NCI-H69 (cell line): ENCODE measurements around the gene MID1IP1.

Experiments used
- DNase-seq: peaks from one replicate; lab custom pipeline; 2025; lab: John Stamatoyannopoulos, UW

MID1IP1 gene

DNA sequence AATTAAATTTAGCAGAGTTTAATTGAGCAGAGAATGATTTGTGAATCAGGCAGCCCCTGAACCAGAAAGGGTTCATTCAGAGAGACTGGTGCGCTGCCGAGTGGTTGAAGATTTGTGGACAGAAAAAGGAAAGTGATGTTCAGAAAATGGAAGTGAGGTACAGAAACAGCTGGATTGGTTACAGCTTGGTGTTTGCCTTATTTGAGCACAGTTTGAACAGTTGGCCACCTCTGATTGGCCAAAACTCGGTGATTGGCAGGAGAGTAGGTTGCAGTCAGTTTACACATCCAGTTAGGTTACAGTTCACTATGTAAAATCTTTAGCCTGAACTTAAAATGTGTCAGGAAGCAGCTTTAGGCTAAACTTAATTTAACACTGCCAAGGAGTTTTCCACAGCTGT, 14.9 kb downstream of the MID1IP1 start:
- no peak for DNase-seq

DNA sequence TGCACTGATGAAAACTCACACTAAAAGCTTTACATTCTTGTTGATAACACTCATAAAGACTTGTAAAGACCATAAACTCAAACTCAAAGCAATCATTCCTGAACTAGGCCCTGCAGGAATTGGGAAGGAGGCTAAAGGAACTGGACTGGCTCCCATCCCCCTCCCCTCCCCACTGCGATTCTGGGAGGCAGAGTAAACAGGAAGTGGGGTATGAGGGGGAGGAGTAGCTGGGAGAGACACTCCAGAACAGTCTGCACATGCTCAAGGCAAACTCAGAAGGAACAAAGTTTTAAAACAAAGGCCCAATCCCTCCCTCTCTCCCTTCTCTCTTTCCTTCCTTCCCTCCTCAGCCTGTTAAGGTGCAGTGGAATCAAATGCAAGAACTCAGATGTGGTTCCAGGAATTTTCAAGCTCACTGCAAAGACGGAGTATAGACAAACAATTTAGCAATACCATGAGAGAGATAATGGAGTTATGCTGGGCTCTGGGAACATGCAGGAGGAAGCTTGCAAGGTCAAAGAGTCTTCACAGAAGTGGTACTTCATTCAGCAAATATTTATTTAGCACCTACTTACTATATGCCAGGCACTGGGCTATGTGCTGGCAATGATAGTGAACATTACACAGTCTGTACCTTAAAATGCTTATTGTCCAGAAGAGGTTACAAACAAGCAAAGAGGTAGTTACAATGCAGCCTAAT, 15.9 kb downstream of the MID1IP1 start:
- DNase-seq: peak; percentile 55

DNA sequence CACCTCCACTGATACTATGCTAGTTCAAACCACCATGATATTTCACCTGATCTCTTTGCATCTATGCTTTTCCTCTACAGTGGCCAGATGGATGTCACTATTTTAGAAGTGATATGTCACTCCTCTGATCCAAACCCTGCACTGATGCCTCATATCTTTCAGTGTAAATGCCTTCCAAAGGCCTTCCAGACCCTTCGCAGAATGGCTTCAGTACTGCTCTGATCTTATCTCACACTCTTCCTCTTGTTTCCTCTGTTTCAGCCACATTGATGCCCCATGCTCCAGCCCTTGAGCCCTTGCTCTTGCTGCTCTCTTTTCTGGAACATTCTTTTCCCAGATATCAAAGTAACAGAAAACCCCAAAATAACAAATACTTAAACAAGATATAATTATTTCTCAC, 17.9 kb downstream of the MID1IP1 start:
- DNase-seq: no peak

DNA sequence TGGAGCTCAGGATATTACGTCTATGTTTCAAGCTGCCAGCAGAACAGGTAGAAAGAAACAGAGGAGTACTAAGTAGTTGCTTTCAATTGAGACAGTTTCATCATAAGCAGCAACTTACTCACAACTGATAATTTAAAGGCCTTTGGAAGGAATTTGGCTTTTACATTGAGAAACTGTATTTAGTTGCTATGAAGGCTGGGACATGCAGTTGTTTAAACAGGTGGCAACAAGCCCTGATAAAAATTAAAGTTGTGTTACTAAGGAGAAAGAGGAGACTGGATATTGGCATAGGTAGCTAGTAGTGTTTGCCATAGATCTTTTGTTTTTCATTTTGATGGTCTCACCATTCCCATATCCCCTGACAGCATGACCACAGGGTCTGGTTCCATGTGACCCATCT, 18.4 kb downstream of the MID1IP1 start:
- no peak for DNase-seq

DNA sequence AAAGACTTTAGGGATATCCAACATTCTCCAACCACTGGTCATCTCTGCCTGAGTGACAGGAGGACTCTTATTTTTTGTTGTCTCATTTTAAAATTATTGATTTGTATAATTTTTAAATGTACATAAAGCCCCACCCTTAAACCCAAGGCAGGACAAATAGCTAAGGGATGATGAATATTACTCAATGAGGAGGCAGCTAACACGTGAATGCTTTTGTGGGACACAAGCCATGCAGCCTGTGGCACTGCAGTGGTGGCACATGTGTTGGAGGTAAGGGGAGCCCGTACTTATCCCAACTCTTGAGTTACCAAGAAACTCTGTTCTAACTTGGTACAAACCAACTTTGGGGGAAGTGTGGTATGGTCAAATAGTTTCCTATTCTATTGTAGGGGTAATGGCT, 19.5 kb downstream of the MID1IP1 start:
- no peak for DNase-seq

DNA sequence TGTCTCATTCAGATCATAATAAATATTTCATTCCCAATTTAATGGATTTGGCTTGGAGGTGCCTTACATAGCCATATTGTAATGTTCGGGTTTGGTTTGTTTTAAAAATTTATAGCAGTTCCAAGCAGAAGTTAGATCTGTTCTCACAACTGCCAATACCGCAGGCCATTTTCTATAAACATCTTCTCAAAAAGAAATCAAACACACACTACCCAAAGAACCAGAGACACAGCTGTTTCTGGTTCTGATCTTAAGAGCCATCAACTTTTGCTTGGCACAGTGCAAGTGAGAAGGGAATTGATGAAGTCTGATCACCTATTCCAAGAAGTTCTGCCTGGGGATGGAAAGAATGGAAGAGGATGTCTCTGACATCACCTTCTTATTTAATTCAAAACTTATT, 22.9 kb downstream of the MID1IP1 start:
- no peak for DNase-seq

DNA sequence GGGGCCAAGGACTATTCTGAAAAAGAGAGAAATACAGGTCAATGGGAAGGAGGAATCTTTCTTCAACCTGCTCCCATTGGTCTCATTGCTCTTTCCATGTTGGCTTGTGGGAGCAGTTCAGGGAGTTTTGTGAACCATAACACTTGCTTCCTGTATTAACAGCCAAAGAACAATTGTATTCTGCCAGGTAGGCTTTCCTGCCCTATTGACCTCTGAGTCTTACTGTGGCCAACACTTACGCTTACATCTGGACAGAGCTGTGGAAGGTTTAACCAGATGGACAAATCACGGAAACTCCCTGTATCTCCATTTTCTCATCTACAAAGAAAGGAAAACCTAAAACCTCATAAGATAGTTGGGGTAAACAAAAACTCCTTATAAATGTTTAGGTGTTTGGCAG, 30.7 kb downstream of the MID1IP1 start:
- no peak for DNase-seq

DNA sequence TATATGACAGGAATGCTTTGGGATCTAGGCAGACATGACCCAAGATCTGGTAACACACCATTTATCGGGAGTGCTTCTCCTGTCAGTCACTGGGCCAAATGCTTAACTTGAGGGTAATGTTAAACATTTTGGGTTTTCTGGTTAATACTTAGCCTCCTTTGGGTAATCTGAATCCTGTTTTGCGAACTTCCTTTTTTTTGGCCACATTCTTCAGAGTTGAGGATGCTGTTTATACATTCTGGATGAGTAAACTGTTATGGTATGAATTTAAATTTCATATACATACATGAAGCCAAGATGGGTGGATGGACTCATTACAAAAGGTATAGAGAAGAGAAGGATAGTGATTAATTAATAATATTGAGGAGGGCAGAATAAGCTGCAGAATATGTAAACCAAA, 36.1 kb downstream of the MID1IP1 start:
- no peak for DNase-seq

DNA sequence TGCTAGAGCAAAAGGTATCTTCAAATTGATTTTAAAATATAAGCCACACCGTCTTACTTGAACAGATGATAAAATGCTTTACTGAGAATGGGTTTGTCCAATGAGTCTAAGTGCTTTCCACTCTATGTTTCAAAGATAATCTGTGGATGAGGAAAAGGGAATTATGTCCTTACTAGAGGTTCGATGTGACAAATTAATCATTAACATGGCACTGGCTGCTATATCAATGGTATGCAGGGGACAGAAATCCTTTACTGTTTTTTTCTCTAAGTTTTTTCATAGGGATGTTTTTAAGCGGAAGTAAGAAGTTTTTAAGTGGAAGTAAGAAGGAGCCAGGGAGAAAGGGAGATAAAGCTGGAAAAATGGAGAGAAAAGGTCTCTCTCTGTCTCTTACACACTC, 38.0 kb downstream of the MID1IP1 start:
- no peak for DNase-seq

DNA sequence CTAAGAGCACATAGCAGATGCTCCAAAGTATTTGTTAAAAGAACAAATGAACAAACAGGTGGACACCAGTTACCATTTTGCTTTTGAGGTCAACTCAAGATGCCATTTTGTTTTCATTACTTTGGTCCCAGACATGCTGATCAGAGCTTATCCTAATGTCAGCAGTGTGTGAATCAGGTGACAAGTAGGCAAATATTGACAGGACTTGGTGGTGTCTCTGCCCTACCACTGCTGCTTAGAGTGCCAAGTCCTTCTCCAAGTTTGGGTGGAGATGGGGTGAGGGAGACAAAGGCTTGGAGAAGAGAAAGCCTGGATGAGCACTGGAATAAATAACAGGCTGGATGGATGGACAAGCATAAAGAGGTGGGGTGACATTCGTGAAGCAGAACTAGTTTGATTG, 38.7 kb downstream of the MID1IP1 start:
- DNase-seq: no peak

DNA sequence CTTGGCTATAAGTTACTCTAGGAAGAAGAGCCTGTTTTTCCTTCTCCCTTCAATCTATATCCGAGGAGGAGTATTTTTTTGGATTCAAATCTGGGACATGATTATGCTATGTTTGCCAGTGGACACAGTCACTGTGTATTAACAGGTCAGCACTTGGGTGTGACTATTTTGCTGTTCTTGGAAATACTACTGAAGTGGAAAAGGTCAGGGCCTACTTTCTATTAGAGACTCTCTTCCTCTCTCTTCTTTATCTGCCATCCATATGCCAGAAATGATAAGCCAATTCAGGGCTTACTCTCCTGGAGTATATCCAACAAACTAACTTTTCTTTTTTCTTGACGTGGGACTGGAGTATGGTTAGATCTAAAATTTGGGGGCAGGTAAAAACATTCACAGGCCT, 40.5 kb downstream of the MID1IP1 start:
- no peak for DNase-seq

DNA sequence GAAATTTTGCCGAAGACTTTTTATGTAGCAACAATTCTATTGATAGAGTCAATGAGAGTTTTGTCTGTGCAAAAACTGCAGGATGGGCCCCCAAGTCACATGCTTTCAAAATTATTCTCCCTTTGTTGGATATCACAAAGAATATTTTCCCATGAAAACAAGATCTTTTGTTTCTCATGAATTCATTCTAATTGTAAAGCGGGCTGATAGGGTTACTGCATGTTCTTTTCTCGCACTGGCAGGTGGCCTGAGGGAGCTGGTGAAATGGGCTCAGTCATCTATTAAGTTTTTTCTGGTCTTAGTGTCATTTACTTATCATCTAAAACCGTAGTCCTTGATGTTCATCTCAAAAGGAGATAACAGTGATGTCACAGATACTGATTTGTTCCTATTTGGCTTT, 44.2 kb downstream of the MID1IP1 start:
- DNase-seq: no peak

DNA sequence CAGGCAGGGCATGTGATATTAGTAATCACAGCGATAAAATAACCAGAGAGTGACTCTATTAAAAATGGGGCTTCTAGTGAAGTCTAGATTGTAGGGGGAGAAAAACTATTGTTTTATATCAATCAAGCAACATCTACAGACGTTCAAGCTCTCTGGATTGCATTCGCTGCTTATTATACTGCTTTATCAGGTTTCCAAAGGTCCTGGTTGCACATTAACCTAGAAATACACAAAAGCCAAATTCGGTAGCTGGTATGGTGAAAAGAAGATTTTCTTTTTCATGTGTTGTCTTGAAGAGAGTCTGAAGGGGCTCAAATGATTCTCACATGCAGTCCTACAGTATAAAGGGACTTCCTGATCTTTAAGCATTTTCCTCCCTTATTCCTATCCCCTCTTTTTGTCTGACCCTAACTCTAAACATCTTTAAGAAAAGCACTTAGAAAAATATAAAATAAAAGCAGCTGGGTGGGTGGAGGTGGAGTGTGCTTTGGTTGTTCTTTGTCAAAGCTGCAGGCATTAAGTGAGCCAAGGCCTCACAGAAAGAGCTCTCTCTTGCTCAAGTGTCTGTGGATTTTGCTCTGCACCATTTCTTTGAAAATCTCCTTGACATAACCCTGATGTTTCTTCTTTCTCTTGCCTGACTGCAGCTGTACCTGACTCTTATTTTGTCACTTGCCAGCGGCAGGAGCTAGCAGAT, 46.1 kb downstream of the MID1IP1 start:
- no peak for DNase-seq

DNA sequence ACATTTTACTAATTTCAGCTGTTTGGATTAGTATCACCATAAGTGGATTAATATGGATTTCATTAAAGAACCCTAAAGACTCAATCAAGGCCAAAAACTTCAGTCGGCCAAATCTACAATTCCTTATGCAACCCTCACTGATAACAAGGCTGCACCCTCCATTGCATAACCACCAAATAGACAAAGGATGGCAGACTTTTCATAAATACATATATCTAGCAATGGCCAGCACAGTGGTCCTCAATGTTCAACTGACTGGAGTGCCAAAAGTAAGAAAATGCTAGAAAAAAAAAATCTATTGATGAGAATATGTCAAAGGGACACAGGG, 46.6 kb downstream of the MID1IP1 start:
- DNase-seq: no peak

DNA sequence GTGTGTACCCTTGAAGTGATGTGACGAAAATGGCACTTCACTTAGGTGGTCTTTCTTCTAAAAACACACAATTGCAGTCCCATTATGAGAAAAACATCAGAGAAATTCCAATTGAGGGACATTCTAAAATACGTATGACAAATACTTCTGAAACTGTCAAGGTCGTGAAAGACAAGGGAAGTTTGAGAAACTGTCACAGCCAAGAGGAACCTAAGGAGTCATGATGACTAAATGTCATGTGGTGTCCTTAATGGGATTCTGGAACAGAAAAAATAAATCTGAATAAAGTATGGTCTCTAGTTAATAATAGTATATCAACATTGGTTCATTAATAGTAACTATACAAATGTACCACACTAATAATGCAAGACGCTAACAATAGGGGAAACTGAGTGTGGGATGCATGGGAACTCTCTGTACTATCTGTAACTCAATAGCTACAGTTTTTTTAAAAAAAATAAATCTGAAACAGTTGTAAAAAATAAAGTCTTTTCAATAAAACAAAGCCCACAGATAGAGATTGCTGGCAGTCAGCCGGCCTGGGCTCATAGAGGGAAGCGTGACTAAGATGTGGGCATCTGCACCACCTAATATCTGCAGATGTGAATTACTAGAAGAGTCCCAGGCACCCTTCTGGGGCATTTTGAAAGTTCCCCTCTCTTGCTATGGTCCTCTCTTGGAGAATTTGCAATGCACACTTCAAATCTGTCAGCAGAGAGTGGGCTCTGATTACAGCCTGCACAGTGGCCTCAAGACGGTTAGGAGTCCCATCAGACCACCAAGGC, 47.6 kb downstream of the MID1IP1 start:
- no peak for DNase-seq

DNA sequence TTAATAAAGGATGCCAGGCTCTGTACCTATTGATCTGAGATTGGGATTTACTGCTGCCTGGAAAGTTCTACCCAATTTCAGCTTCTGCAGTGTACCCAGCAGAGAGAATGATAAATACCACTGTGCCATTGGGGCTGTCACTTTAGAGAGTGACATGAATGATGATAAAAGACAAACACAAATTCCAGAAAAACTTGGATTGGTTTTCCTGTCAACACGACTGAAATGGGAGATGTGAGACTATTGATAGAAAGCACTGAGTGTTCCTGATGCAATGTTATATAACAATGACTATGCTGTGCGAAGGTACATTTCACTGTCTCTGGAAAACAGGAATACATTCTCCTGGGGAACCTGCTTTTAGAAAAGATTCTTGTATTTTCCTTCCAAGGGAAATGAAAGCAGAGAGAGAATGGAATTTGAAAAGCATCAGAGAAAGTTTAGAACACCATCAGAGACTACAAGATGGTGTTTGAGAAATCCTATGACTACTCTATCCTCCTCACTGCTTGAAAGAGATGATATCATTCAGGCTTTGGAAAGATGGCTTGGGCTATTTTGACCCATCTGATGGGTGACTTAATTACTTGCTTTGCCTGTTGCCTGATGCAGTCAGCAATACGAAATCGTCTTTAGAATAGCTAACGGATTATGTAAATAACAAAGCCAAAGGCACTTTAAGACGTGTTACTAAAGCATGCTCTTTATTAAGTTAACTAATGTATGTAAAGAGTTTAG, 49.7 kb downstream of the MID1IP1 start:
- DNase-seq: no peak

DNA sequence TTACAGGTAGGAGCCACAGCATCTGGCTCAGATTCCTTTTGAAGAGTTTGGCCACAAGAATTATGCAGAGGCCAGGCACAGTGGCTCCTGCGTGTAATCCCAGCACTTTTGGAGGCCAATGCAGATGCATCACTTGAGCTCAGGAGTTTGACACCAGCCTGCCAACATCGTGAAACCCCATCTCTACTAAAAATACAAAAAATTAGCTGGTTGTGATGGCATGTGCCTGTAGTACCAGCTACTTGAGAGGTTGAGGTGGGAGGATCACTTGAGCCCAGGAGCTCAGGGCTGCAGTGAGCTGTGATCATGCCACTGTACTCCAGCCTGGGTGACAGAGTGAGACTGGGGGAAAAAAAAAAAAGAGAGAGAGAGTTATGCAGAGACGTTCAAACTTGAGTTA, 53.0 kb downstream of the MID1IP1 start:
- no peak for DNase-seq
